ENCODE results near the gene WFDC11.
"Not testable (repeated sequence)": the region's sequence is repeated elsewhere in the genome, so short reads cannot be mapped to it uniquely, and the experiment has no call there.

Gene WFDC11

DNA sequence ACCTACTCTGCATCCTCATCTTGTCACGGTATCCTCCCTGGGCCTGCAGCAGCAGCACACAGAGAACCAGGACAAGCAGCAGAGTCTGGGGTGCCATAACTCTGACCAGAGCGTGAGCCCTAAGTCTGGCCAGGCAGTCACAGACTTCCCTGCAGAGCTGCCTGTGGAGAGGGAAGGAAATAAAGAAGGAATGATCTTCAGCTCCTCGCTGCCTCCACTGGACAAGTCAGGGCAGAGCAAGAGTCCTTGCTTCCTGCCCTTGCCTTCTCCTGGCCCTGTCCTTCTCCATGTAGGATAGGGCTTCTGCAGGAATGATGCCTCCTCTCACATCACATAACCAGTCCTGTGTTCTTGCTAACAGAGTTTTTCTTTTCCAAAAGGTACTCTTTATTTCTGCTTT lies 15.9 kb upstream of the WFDC11 start:
- H3K36me3 ChIP-seq (ENCODE audit: control insufficient read depth in 4 of 4, insufficient read depth in 4 of 4, low read length in 3 of 4), result no peaks in the 10 kb centered on the region
- peaks cover 0 to 3% (median 0%) of the 10 kb centered on the region in 5 experiments for H3K9me3 ChIP-seq (ENCODE audit: control extremely low read depth in 1 of 5, control insufficient read depth in 4 of 5, insufficient read depth in 2 of 5, low read depth in 1 of 5, low read length in 4 of 5)
- 80% methylated on average over 1 of the region's 3 CpGs for WGBS (ENCODE audit: insufficient coverage)
- H3K27ac ChIP-seq (ENCODE audit: insufficient read depth in 1 of 2, low read depth in 1 of 2, low read length in 2 of 2, poor library complexity in 1 of 2, severe bottlenecking in 2 of 2), result no peak overlapping the region
- no peak for DNase-seq
- peaks cover 0 to 6% (median 0%) of the 10 kb centered on the region in 5 experiments for H3K27me3 ChIP-seq (replicated peaks in 2 of 5; ENCODE audit: control insufficient read depth in 4 of 5, insufficient read depth in 5 of 5, low read length in 4 of 5)
- POLR2A ChIA-PET, result no interaction called here
- H3K4me1 ChIP-seq (ENCODE audit: control extremely low read depth in 1 of 4, control insufficient read depth in 4 of 4, insufficient read depth in 4 of 4, low read length in 3 of 4), result no peaks in the 10 kb centered on the region
- no peak overlapping the region for H3K4me3 ChIP-seq (ENCODE audit: control insufficient read depth in 1 of 7, extremely low read depth in 1 of 7, insufficient read depth in 4 of 7, low read depth in 2 of 7, low read length in 6 of 7)
- CTCF ChIA-PET, result interaction anchor here (0.7 kb wide), 1 partner anchor 85 kb away, joined by 3 read pairs; no protein-coding TSS in a partner anchor

DNA sequence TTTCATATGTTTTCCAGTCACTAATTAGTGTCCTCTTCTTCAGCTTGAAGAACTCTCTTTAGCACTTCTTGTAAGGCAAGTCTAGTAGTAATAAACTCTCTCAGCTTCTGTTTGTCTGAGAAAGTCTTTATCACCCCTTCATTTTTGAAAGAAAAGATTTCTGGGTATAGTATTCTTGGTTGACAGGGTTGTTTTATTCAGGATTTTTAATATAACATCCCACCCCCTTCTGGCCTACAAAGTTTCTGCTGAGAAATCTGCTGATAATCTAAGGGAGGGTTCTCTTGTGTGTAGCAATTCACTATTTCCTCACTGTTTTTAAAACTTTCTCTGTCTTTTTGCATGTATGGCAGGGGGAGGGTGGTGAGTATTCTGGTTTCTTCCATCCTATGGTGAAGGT lies 9.6 kb upstream of the WFDC11 start:
- no peaks in the 10 kb centered on the region for H3K4me1 ChIP-seq (ENCODE audit: control extremely low read depth in 1 of 4, control insufficient read depth in 4 of 4, insufficient read depth in 4 of 4, low read length in 3 of 4)
- ChIA-PET POLR2A (no interaction called here), CTCF (interaction anchor here (0.6 kb wide), 1 partner anchor 91 kb away, joined by 3 read pairs; no protein-coding TSS in a partner anchor)
- DNase-seq, result no peak
- no peak overlapping the region for H3K27ac ChIP-seq (ENCODE audit: insufficient read depth in 1 of 2, low read depth in 1 of 2, low read length in 2 of 2, poor library complexity in 1 of 2, severe bottlenecking in 2 of 2)
- H3K27me3 ChIP-seq (replicated peaks in 2 of 5; ENCODE audit: control insufficient read depth in 4 of 5, insufficient read depth in 5 of 5, low read length in 4 of 5), result peaks cover 0 to 2% (median 0%) of the 10 kb centered on the region in 5 experiments
- H3K9me3 ChIP-seq (ENCODE audit: control extremely low read depth in 1 of 5, control insufficient read depth in 4 of 5, insufficient read depth in 2 of 5, low read depth in 1 of 5, low read length in 4 of 5), result peaks cover 5 to 34% (median 14%) of the 10 kb centered on the region in 5 experiments
- H3K4me3 ChIP-seq (ENCODE audit: control insufficient read depth in 1 of 7, extremely low read depth in 1 of 7, insufficient read depth in 4 of 7, low read depth in 2 of 7, low read length in 6 of 7), result no peak overlapping the region
- no peaks in the 10 kb centered on the region for H3K36me3 ChIP-seq (ENCODE audit: control insufficient read depth in 4 of 4, insufficient read depth in 4 of 4, low read length in 3 of 4)

DNA sequence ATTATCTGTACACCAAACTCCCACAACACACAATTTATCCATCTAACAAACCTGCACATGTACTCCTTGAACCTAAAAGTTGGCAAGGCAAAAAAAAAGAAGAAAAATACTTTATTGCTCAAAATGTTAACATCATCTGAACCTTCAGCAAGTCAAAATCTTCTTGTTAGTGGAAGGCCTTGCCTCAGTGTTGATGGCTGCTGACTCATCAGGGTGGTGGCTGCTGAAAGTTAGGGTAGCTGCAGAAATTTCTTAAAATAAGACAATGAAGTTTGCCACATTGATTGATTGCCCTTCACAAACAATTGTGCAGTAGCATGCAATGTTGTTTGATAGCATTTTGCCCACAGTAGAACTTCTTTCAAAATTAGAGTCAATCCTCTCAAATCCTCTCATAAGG lies 2.7 kb upstream of the WFDC11 start:
- Histone ChIP-seq H3K36me3 (ENCODE audit: control insufficient read depth in 4 of 4, insufficient read depth in 4 of 4, low read length in 3 of 4) (no peaks in the 10 kb centered on the region), H3K4me3 (ENCODE audit: control insufficient read depth in 1 of 7, extremely low read depth in 1 of 7, insufficient read depth in 4 of 7, low read depth in 2 of 7, low read length in 6 of 7) (no peak overlapping the region), H3K27me3 (replicated peaks in 2 of 5; ENCODE audit: control insufficient read depth in 4 of 5, insufficient read depth in 5 of 5, low read length in 4 of 5) (peaks cover 0 to 3% (median 0%) of the 10 kb centered on the region in 5 experiments), H3K9me3 (ENCODE audit: control extremely low read depth in 1 of 5, control insufficient read depth in 4 of 5, insufficient read depth in 2 of 5, low read depth in 1 of 5, low read length in 4 of 5) (peaks cover 0 to 11% (median 0%) of the 10 kb centered on the region in 5 experiments), H3K4me1 (ENCODE audit: control extremely low read depth in 1 of 4, control insufficient read depth in 4 of 4, insufficient read depth in 4 of 4, low read length in 3 of 4) (no peaks in the 10 kb centered on the region), H3K27ac (ENCODE audit: insufficient read depth in 1 of 2, low read depth in 1 of 2, low read length in 2 of 2, poor library complexity in 1 of 2, severe bottlenecking in 2 of 2) (no peak overlapping the region)
- POLR2A ChIA-PET, result interaction anchor here (0.7 kb wide), 1 partner anchor 506 kb away, joined by 6 read pairs; no protein-coding TSS in a partner anchor
- no peak for DNase-seq
- CTCF ChIA-PET, result interaction anchor here (0.7 to 1.2 kb wide), 2 partner anchors 98 to 723 kb away, joined by 3 read pairs; no protein-coding TSS in a partner anchor

DNA sequence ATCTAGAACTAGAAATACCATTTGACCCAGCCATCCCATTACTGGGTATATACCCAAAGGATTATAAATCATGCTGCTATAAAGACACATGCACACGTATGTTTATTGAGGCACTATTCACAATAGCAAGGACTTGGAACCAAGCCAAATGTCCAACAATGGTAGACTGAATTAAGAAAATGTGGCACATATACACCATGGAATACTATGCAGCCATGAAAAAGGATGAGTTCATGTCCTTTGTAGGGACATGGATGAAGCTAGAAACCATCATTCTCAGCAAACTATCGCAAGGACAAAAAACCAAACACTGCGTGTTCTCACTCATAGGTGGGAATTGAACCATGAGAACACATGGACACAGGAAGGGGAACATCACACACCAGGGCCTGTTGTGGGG lies 13.0 kb downstream of the WFDC11 start:
- H3K27ac ChIP-seq (ENCODE audit: insufficient read depth in 1 of 2, low read depth in 1 of 2, low read length in 2 of 2, poor library complexity in 1 of 2, severe bottlenecking in 2 of 2); H3K4me3 ChIP-seq (ENCODE audit: control insufficient read depth in 1 of 7, extremely low read depth in 1 of 7, insufficient read depth in 4 of 7, low read depth in 2 of 7, low read length in 6 of 7); POLR2A ChIA-PET; H3K9me3 ChIP-seq (ENCODE audit: control extremely low read depth in 1 of 5, control insufficient read depth in 4 of 5, insufficient read depth in 2 of 5, low read depth in 1 of 5, low read length in 4 of 5); H3K4me1 ChIP-seq (ENCODE audit: control extremely low read depth in 1 of 4, control insufficient read depth in 4 of 4, insufficient read depth in 4 of 4, low read length in 3 of 4); H3K27me3 ChIP-seq (replicated peaks in 2 of 5; ENCODE audit: control insufficient read depth in 4 of 5, insufficient read depth in 5 of 5, low read length in 4 of 5); DNase-seq; H3K36me3 ChIP-seq (ENCODE audit: control insufficient read depth in 4 of 4, insufficient read depth in 4 of 4, low read length in 3 of 4): not testable (repeated sequence)
- CTCF ChIA-PET, result interaction anchor here (0.6 kb wide), 1 partner anchor 253 kb away, joined by 3 read pairs; no protein-coding TSS in a partner anchor
- no CpG with 5 or more reads among the region's 3 CpGs for whole genome bisulfite sequencing (ENCODE audit: insufficient coverage)

DNA sequence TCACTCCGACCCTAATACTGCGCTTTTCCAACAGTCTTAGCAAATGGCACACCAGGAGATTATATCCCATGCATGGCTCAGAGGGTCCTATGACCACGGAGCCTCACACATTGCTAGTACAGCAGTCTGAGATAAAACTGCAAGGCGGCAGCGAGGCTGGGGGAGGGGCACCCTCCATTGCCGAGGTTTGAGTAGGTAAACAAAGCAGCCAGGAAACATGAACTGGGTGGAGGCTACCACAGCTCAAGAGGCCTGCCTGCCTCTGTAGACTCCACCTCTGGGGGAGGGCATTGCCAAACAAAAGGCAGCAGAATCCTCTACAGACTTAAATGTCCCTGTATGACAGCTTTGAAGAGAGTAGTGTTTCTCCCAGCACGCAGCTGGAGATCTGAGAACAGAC lies 18.3 kb downstream of the WFDC11 start:
- H3K36me3 ChIP-seq (ENCODE audit: control insufficient read depth in 4 of 4, insufficient read depth in 4 of 4, low read length in 3 of 4); H3K9me3 ChIP-seq (ENCODE audit: control extremely low read depth in 1 of 5, control insufficient read depth in 4 of 5, insufficient read depth in 2 of 5, low read depth in 1 of 5, low read length in 4 of 5); POLR2A ChIA-PET; CTCF ChIA-PET; H3K27ac ChIP-seq (ENCODE audit: insufficient read depth in 1 of 2, low read depth in 1 of 2, low read length in 2 of 2, poor library complexity in 1 of 2, severe bottlenecking in 2 of 2); H3K27me3 ChIP-seq (replicated peaks in 2 of 5; ENCODE audit: control insufficient read depth in 4 of 5, insufficient read depth in 5 of 5, low read length in 4 of 5); H3K4me1 ChIP-seq (ENCODE audit: control extremely low read depth in 1 of 4, control insufficient read depth in 4 of 4, insufficient read depth in 4 of 4, low read length in 3 of 4); DNase-seq; H3K4me3 ChIP-seq (ENCODE audit: control insufficient read depth in 1 of 7, extremely low read depth in 1 of 7, insufficient read depth in 4 of 7, low read depth in 2 of 7, low read length in 6 of 7): not testable (repeated sequence)
- 87% methylated on average over 7 of the region's 7 CpGs for WGBS (ENCODE audit: insufficient coverage)

DNA sequence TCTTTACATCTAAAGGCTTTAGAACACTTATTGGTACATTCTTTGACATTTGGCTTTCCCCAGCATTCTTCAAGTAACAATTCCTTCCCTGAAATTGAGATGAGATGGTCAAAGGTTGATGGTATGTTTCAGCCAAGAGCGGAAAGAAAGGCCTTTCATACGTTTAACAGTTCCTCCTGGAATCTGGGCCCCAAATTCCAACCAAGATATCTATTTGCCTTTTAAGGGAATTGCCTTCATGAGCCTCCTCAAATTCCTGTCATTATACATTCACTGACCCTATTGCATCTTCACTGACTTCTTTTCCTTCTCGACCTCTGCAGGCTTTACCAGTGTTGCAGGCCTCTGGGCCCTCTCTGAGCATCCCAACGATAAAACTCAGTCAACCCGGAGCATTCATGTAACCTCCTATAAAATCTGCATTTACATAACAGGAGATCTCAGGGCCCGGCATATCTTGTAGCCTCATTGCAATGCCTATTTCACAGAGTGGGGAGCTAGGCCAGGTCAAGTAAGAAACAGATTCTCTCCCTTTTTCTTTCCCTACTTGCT lies 20.7 kb downstream of the WFDC11 start:
- Histone ChIP-seq H3K27me3 (replicated peaks in 2 of 5; ENCODE audit: control insufficient read depth in 4 of 5, insufficient read depth in 5 of 5, low read length in 4 of 5) (no peaks in the 10 kb centered on the region), H3K27ac (ENCODE audit: insufficient read depth in 1 of 2, low read depth in 1 of 2, low read length in 2 of 2, poor library complexity in 1 of 2, severe bottlenecking in 2 of 2) (no peak overlapping the region), H3K4me1 (ENCODE audit: control extremely low read depth in 1 of 4, control insufficient read depth in 4 of 4, insufficient read depth in 4 of 4, low read length in 3 of 4) (no peaks in the 10 kb centered on the region), H3K4me3 (ENCODE audit: control insufficient read depth in 1 of 7, extremely low read depth in 1 of 7, insufficient read depth in 4 of 7, low read depth in 2 of 7, low read length in 6 of 7) (no peak overlapping the region), H3K9me3 (ENCODE audit: control extremely low read depth in 1 of 5, control insufficient read depth in 4 of 5, insufficient read depth in 2 of 5, low read depth in 1 of 5, low read length in 4 of 5) (peaks cover 0 to 1% (median 0%) of the 10 kb centered on the region in 5 experiments), H3K36me3 (ENCODE audit: control insufficient read depth in 4 of 4, insufficient read depth in 4 of 4, low read length in 3 of 4) (no peaks in the 10 kb centered on the region)
- 100% methylated on average over 2 of the region's 6 CpGs for WGBS (ENCODE audit: insufficient coverage)
- CTCF ChIA-PET, result no interaction called here
- DNase-seq, result no peak
- POLR2A ChIA-PET, result no interaction called here

DNA sequence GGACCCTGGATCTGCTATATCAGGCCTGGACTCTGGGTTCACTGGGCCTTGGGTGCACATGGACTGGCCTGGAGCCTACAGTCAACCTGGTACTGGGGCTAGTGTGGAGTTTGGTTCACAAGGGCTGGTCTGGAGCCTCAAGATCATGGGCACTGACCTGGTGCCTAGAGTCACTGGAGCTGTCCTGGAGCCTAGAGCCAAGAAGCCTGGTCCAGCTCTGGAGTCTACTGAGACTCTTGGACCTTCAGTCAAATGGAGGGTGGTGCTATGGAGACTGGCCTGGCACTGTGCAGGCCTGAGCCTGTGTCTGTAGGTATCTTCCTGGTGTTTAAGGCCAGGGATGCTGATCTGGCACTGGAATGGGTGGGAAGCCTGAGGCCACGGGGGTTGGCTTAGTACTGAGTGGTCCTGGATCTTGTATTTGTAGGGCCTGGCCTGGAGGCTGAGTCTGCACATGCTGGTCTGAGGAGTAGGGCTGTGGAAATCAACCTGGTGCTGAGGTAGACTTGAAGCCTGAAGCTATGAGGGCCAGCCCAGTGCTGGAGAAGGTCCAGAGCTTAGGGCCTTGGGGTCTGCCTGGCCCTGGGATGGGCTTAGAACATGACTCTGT lies 22.5 kb downstream of the WFDC11 start:
- Histone ChIP-seq H3K27me3 (replicated peaks in 2 of 5; ENCODE audit: control insufficient read depth in 4 of 5, insufficient read depth in 5 of 5, low read length in 4 of 5) (no peaks in the 10 kb centered on the region), H3K4me3 (ENCODE audit: control insufficient read depth in 1 of 7, extremely low read depth in 1 of 7, insufficient read depth in 4 of 7, low read depth in 2 of 7, low read length in 6 of 7) (no peak overlapping the region), H3K36me3 (ENCODE audit: control insufficient read depth in 4 of 4, insufficient read depth in 4 of 4, low read length in 3 of 4) (no peaks in the 10 kb centered on the region), H3K27ac (ENCODE audit: insufficient read depth in 1 of 2, low read depth in 1 of 2, low read length in 2 of 2, poor library complexity in 1 of 2, severe bottlenecking in 2 of 2) (no peak overlapping the region), H3K9me3 (ENCODE audit: control extremely low read depth in 1 of 5, control insufficient read depth in 4 of 5, insufficient read depth in 2 of 5, low read depth in 1 of 5, low read length in 4 of 5) (peaks cover 0 to 1% (median 0%) of the 10 kb centered on the region in 5 experiments), H3K4me1 (ENCODE audit: control extremely low read depth in 1 of 4, control insufficient read depth in 4 of 4, insufficient read depth in 4 of 4, low read length in 3 of 4) (no peaks in the 10 kb centered on the region)
- no peak for DNase-seq
- ChIA-PET CTCF (interaction anchor here (0.5 kb wide), 1 partner anchor 92 kb away, joined by 3 read pairs; no protein-coding TSS in a partner anchor), POLR2A (no interaction called here)
- WGBS (ENCODE audit: insufficient coverage), result 100% methylated on average over 1 of the region's 1 CpG

All from common myeloid progenitor, CD34-positive (primary cell).